PC-9 (cell line): ENCODE results near the gene NARF.

Experiments
- CTCF ChIP-seq: fragments of 200-600 bp; sonication (generic); conservative IDR thresholded peaks from 2 replicates; pipeline ENCODE4 v1.6.1; 2017; ENCODE audit warnings: mixed run types, antibody characterized with exemption, mild to moderate bottlenecking, moderate library complexity
- EZH2 ChIP-seq: fragments of 200-600 bp; sonication (generic); IDR thresholded peaks from 2 replicates; pipeline ENCODE4 v1.8.0; 2017; ENCODE audit warnings: antibody characterized with exemption, low read depth

- TF ChIP-seq CTCF (no peak), EZH2 (no peak)
Measured at GRCh38 chr17:82461827-82462524, 3.4 kb downstream of the NARF start.
